Left kidney (tissue), 2 donors: ENCODE data around the gene ENTPD8. TPM values are rescaled to one million over a fixed set of nuclear protein-coding genes. Genes with fewer than 3 reads are reported as not detected.
"Not testable (repeated sequence)": the region's sequence is repeated elsewhere in the genome, so short reads cannot be mapped to it uniquely, and the experiment has no call there.

Source experiments
- DNase-seq: peaks from one replicate; pipeline ENCODE4 v3.0.0-alpha.2; 2013
- polyA plus RNA-seq: library from polyadenylated mRNA; unstranded; fragments of 120-200 nt; gene quantifications from one replicate; pipeline ENCODE4 v1.2.1, GENCODE V29; 2013; ENCODE audit not compliant: insufficient read length

The ENTPD8 gene
- polyA plus RNA-seq, 1 donor: 0.33 TPM

DNA sequence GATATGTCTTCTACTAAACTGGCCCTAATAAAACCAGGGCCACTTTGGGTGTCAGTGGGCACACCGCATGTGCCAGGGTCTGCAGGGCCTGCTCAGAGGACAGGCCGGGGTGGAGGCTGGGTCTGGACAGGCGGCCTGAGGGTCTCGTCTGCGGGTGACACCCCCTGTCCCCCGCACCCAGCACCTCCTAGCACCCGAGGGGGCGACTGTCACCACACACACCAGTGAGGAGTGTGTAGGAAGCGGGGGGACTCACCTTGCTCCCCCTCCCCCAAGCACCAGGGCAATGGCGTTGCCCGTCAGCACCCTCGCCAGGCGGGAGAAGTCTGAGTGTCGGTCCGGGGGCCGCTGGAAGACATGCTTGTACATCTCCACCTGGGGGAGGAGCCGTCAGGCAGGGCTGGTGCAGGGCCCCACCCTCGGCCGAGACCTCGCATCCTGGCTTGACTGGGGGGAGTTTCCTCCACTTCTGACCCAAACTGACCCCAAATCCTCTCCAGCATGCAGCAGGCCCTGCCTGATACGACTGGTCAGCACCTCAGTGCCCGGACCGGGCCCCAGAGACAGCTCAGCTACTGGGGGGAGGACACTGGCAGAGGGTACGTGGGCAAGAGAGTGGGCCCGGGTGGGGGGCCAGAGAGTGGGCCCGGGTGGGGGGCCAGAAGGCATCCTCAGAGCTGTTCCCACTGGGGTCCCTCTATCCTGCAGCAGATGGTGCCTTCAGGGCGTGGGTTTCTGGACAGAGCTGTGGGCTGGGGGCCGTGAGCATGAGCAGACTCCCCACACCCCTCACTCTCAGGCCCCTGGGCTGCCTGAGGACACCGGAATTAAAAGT, 36.8 kb upstream of the ENTPD8 start:
- no peak for DNase-seq

DNA sequence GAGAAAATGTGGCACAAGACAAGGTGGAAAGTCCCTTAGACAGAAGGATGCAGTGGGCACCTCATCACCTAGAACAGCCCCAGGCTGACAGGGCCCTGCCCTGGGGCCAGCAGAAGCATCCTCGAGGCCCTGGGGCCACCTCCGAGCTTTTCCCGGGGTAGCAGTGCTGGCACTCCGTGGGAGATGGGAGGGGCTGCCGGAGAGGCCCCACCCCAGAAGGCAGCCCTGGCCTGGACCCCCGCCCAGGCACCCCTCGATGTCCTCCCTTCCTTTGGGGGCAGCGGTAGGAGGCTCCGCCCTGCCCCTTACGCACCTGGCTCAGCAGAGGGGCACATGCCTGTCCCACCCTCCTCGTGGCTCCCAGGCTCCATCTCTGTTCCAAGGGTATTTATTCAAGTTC, 35.7 kb upstream of the ENTPD8 start:
- DNase-seq: no peak

DNA sequence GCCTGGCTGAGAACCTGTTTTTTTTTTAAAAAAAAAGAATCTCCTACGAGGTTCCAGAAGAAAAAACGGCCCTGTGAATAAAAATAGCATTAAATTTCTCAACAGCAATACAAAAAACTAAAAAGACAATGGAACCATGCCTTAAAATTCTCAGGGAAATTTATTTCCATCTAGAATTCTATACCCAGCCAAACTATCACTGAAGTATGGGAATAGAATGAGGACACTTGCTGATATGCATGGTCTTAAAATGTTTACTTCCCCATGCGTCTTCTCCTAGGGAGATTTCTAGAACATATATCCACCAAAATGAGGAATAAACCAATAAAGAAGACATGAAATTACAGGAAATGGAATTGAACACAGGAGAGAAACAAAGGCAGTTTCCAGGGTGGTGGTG, 34.5 kb upstream of the ENTPD8 start:
- no peak for DNase-seq

DNA sequence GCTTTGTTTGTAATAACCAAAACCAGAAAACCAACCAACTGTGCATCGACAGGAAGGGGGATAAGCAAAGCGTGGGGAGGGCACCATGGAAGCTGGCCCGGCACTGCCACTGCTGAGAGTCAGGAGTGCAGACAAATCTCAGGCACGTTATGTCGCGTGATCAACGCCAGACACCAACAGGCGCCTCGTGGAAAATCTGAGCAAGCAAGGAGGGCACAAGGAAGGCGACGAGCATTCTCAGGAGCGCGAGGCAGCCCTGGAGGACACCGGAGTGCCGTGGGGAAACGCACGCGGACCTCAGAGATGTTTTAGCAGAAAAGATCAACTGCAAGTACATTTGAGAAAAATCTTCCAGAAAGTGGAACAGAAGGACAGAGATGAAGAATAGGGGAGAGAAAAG, 33.1 kb upstream of the ENTPD8 start:
- DNase-seq: no peak

DNA sequence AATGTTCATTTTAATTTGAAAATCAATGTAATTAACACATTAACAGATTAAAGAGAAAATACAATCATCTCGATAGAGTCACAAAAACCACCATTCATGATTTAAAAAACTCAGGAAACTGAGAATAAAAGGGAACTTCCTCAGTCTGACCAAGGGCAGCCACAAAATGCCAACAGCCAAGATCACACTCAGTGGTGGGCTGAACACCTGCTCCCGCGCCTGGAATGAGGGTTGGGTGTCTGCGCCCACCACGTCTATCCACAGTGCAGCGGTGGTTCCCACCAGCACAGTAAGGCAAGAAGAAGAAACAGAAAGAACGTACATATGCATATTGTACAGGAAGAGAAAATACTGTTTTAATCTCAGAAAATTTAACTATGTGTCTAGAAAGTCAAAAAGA, 29.6 kb upstream of the ENTPD8 start:
- DNase-seq: no peak

DNA sequence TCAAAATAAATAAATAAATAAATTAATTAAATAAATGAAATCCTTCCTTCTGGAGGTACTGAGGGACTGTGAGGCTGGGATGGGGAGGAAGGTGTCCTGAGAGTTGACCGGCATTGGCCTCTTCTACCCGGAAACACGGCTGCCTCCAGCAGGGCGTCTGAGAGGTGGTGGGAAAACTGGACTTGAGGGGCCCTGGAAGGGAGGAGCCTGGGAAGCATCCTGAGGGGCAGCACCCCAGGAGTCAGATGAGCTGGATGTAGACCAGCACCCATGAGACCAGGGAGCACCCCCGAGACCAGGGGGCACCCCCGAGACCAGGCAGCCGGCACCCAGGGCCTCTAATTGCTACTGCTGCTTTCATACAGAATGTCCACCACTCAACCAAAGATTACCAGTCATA, 26.7 kb upstream of the ENTPD8 start:
- DNase-seq: no peak

DNA sequence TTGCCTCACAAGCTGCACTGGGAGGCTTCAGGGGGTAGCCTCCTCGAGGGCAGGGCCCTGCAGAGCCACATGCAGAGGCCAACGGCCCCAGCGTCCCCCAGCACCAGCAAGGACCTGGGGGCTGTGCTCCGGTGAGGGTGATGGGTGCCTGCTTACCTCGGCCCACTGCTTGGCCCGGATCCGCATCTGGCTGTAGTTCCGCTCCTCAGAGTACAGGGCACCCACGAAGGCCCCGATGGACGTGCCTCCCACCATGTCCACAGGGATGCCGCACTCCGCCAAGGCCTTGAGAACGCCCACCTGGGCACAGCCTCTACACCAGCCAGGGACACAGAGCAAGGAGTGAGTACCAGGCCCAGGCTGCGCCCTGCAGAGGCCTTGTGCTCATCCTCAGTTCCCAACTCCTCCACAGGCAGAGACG, 26.0 kb upstream of the ENTPD8 start:
- no peak for DNase-seq

DNA sequence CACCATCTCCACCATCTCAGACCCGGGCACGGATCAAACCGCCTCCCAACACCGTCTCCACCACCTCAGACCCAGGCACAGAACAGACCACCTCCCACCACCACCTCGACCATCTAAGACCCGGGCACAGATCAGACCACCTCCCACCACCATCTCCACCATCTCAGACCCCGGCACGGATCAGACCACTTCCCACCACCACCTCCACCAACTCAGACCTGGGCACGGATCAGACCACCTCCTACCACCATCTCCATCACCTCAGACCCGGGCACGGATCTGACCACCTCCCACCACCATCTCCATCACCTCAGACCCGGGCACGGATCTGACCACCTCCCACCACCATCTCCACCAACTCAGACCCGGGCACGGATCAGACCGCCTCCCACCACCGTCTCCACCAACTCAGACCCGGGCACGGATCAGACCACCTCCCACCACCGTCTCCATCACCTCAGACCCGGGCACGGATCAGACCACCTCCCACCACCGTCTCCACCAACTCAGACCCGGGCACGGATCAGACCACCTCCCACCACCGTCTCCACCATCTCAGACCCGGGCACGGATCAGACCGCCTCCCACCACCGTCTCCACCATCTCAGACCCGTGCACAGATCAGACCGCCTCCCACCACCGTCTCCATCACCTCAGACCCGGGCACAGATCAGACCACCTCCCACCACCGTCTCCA, 25.4 kb upstream of the ENTPD8 start:
- DNase-seq: not testable (repeated sequence)

DNA sequence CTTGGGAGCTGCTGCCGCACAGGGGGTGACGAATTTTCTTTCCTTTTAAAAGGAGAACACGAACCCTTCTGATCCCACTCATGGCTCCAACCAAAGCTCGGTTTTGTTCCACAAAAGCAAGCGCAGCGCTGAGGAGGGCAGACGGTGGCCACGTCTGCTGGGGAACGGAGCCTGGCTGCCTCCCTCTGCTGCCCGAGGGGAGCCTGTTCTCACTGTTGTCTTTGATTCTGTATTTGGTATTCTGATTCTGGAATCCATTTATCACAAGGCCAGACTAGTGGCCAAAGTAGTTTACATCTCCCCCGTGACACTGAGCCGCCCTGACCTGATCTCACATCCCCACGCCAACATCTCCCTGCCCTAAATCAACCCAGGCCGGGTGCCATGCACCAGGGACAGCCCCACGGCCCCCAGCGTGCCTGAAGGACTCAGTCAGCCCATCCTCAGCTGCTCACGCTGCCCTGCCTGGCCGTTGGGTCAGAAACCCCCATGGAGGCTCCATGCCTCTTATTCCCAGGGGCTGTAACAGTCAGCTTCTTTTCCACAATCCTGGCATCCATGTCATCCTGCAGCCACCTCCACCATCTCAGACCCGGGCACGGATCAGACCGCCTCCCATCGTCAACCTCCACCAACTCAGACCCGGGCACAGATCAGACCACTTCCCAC, 24.7 kb upstream of the ENTPD8 start:
- DNase-seq: no peak

DNA sequence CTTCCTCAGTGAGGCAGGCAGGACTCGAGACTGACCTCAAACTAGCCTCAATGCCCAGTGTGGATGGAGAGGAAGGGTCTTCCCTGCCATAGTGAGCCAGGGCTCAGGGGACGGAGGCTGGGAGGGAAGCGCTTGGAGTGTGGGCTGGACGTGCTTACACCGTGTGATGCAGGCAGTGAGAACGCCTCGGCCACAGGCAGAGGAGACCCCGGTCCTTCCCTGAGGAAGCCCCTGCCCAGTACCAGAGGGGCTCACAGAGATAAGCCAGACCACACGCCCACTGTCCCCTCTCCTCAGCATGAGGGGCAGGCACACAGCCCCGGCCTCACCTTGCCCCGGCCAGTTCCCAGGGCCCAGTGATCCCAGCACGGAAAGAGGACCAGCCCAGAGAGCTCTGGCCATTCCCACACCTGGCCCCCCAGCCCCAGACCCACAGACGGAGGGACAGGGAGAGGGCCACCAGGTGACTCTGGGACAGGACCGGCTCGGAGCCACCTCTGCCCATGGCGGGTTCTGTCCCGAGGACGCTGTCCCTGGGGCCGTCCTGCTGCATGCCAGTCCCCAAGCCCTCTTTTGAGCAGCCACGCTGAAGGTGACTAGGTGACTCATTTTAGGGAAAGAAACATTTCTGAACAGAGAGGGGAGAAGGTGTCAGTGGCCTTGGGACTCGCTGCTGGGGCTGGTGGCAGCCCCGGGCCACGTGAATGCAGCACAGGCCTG, 24.0 kb upstream of the ENTPD8 start:
- no peak for DNase-seq

DNA sequence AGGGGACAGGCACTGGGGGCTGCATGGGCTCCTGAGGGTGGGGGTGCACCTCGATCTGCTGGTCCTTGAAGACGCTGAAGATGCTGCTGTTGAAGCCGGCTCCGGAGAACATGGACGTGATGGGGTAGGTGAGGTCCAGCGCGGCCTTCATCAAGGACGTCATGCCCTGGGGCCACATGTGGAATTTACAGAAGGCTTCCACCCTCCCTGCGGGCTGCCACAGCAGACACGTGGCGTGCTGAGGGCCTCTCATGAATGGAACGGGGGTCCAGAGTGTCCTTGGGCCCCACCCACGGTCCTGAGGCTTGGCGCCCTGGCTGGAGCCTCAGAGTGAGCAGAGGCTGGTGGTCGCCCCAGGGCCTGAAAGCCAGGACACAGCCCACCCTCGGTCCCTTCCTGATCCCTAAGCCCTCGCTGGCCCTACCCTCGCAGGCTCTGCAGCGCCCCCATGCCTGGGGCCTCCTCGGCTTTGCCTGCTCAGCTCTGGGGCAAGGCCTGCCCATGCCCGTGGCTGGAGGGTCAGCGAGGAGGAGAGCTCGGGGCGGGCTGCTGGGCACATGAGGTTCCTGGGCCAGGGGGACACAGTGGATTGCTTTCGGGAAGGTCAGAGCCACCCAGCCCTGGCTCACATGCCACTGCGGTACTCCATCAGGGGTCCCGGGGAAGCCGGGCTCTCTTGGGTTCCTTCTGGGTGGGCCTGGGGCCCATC, 23.3 kb upstream of the ENTPD8 start:
- no peak for DNase-seq

DNA sequence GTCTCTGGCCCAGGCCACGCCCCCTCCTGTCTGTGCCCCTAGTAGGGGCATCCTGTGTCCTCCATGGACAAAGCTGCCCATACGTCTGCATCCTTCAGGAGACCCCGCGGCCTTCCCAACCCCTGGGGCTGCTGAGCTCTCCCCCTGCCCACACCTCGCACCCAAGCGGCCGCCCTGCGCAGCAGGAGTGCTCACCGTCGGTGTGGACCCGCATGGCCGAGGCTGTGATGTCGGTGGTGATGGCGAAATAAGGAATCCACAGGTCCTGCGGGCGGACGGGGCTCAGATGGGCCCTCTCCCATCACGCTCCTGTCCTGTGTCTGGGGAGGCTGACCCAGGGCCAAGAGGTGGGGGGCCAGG, 22.8 kb upstream of the ENTPD8 start:
- no peak for DNase-seq

DNA sequence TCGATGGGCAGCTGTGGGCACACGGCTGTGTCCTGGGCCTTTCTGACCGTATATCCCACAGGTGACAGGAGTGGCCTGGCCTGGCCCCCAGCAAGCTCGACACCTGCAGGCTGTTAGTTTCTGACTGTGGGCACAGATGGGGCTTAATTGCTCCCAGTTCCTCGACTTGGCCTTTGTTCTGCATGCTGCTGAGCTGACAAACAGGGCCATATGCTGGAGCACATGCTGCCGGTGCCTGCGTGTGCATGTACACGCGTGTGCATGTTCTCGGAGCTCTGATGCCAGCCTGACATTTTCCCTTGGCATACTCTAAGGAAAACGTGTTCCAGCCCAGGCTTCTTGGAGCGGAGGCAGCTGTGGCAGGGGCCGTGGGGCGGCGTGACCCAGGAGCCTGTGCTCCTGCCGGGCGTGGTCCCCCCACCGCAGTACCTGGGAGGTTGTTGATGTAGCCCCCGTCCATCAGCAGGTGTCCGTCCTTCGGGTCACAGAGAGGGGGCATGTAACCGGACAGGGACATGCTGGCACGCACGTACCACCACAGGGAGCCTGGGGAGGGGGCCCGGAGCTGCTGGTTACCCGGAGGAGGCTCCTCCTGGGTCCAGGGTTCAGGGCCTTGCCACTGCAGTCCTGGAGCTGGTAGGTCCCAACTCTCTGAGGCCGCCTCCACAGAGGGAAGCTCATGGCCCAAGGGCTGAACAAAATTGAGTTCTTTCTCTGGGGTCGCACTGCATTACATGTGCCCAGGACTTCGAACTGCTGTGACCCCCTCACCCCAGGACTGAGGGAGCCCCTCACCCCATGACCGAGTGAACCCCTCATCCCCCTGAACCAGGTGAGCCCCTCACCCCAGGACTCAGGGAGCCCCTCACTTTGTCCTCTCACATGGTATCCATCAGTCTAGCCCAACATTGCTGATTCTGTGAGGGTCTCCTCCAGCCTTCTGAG, 22.1 kb upstream of the ENTPD8 start:
- DNase-seq: no peak

DNA sequence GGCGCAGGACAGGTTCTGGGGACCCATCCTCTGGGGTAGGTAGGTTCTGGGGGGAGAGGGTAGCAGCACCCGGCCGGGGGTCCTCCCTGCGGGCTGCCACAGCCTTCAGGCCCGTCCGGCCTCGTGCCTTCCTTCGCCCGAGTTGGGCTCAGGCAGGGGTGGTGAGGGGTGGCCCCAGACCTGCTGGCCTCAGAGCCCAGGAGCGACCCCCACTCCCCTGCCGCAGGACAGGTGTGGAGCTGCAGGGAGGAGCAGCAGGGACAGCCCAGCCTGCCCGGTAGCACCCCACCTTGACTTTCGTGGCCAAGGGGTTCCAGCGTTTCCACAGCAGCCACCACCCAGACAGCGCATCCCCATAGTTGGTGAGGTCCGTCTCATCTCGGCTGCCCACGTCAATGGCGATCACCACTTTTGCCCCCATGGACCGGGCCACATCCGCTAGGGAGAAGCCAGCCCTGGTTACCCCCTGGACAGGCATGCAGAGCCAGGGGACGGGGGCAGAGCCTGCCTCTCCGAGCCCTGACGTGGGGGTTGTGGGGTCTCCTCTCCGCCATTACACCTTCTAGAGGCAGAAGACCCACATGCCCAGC, 21.3 kb upstream of the ENTPD8 start:
- no peak for DNase-seq

DNA sequence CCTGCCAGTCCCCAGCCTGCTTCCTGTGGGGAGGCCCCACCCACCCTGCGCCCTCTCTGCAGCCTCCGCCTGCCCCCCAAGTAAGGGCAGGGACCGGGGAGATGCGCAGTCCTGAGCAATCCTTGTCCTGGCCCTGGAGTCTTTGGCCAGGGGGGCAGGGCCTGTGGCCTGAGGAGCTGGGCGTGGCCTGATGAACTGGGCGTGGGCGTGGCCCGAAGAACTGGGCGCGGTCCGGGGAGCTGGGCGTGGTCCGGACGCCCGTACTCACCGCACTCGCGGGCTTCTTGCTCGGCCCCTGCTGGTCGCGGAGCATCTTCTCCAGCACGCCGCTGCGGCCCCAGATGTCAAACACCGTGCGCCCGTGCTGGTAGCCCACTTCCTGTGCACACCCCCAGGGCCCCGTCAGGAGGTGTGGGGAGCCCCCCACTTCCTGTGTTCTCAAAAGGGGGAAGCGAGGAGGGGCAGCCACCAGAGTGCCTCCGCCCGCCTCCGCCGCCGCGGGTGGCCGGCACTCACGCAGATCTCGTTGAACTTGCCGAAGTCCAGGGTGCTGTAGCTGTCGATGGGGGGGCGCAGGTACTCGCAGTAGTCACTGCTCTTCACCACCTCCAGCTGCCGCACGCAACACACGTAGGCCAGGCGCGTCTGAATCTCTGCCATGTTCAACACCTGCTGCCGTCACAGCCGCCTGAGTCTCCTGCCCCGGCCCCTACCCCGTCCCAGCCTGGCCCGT, 20.7 kb upstream of the ENTPD8 start:
- no peak for DNase-seq

DNA sequence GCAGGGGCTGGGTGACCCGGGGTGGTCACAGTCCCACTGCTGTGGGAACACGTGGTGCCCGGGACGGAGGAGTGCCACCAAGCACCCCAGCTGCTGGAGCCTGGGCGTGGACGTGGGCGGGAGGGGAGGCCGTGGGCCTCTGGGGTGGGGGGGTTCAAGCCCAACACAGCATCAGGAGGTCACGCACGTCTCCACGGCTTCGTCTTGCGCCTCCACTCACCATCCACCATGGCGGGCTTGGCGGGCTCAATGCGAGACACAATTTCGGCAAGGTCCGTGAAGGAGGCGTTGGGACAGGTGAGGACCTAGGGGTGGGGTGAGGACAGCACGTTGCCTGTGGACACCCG, 20.1 kb upstream of the ENTPD8 start:
- DNase-seq: no peak

DNA sequence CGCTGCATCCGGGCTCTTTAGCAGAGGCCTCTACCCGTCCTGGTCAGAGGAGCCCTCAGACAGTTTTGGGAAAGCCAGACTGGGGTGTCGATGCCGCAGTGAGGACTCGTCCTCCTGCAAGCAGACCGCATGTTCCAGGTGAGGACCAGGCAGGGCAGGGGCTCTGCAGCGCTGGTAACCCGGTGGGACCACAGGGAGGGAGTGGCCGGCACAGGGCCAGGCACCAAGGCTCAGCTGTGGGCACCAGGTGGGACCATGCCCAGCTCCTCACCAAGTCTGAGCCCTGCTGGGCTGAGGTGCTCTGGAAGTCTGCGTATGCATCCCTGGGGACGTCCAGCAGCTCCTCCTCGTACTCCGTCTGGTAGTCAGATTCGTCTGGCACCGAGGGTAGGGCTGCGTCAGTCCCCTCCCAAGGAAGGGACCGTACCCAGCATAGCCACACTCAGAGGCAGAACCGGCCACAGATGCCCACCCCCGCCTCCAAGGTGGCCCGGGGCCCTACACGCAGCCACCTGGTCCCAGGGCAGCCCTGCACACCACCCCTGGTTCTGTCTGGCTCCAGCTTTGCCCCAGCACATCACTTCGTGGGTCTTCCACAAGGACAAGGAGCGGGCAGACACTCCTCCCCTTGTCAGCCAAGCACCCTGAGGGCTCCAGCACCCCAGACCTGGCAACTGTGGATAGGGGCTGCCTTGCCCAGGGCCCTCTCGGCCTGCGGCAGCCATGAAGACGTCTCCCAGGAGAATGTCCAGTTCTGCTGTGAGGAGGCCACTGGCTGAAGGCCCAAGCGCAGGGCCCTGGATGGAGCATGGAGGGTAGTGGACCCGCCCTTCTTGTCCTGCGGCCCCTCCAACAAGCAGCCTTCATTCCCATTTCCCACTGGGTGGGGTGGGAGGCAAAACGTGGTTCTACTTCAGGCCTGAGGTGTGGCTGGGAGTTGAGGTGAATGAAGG, 19.5 kb upstream of the ENTPD8 start:
- no peak for DNase-seq

DNA sequence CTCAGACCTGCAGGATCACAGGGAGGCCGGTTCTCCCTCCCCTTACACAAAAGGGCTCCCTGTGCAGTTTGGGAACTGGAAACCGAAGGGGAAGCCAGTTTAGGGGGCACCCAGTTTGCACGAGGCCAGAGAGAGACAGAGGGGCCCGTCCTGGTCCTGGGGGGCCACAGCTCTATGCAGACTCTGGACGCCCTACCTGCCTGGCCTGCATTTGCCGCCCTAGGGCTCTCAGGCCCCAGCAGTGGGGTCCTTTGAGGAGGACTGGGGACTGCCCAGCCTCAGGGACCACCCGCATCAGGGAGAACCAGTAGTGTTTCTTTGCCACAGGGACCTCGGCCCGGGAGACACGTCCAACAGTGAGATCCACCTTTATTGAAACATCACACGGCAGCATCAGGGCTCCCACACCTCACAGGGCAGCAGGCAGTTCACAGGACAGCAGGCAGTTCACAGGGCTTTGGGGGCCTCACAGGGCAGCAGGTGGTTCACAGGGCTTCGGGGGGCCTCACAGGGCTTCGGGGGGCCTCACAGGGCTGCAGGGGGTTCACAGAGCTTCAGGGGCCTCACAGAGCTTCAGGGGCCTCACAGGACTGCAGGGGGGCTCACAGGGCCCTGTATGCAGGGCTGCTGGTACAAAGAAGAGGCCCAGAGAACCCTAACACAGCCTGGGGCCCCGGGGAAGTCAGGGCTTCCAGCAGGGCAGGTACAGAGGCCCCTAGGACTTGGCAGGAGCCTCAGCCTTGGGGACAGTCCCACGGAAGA, 18.6 kb upstream of the ENTPD8 start:
- DNase-seq: no peak
